ENCODE data around the gene TMEM184B.
"Not testable (repeated sequence)": the region's sequence is repeated elsewhere in the genome, so short reads cannot be mapped to it uniquely, and the experiment has no call there.

Gene TMEM184B

GRCh38 chr22:38238519-38239071, 34.2 kb downstream of the TMEM184B start:
- Histone ChIP-seq H3K36me3 (ENCODE audit: control insufficient read depth, insufficient read depth, low read length) (peaks cover 7% of the 10 kb centered on the region), H3K4me3 (ENCODE audit: low read length) (no peak overlapping the region), H3K27me3 (ENCODE audit: control insufficient read depth, insufficient read depth, low read length) (no peaks in the 10 kb centered on the region), H3K4me1 (ENCODE audit: control insufficient read depth, insufficient read depth, low read length) (peaks cover 55% of the 10 kb centered on the region), H3K9me3 (ENCODE audit: control insufficient read depth, low read length) (no peaks in the 10 kb centered on the region), H3K9ac (ENCODE audit: low read length) (no peak overlapping the region)

- Histone ChIP-seq H3K36me3 (ENCODE audit: control insufficient read depth, insufficient read depth, low read length) (peaks cover 7% of the 10 kb centered on the region), H3K9me3 (ENCODE audit: control insufficient read depth, low read length) (no peaks in the 10 kb centered on the region), H3K4me3 (ENCODE audit: low read length) (no peak overlapping the region), H3K4me1 (ENCODE audit: control insufficient read depth, insufficient read depth, low read length) (peaks cover 48% of the 10 kb centered on the region), H3K9ac (ENCODE audit: low read length) (no peak overlapping the region), H3K27me3 (ENCODE audit: control insufficient read depth, insufficient read depth, low read length) (no peaks in the 10 kb centered on the region)
These were observed 36.0 kb downstream of the TMEM184B start for GRCh38 chr22:38236786-38237185.

GRCh38 chr22:38235240-38235850, 37.5 kb downstream of the TMEM184B start:
- peaks cover 52% of the 10 kb centered on the region for H3K4me1 ChIP-seq (ENCODE audit: control insufficient read depth, insufficient read depth, low read length)
- peaks cover 10% of the 10 kb centered on the region for H3K36me3 ChIP-seq (ENCODE audit: control insufficient read depth, insufficient read depth, low read length)
- no peak overlapping the region for H3K9ac ChIP-seq (ENCODE audit: low read length)

GRCh38 chr22:38233856-38234255, 39.0 kb downstream of the TMEM184B start:
- H3K27me3 ChIP-seq (ENCODE audit: control insufficient read depth, insufficient read depth, low read length); H3K9ac ChIP-seq (ENCODE audit: low read length); H3K4me3 ChIP-seq (ENCODE audit: low read length); H3K9me3 ChIP-seq (ENCODE audit: control insufficient read depth, low read length): not testable (repeated sequence)
- Histone ChIP-seq H3K36me3 (ENCODE audit: control insufficient read depth, insufficient read depth, low read length) (peaks cover 10% of the 10 kb centered on the region), H3K4me1 (ENCODE audit: control insufficient read depth, insufficient read depth, low read length) (peaks cover 49% of the 10 kb centered on the region)

More at GRCh38 chr22:38235240-38235850, 37.5 kb downstream of the TMEM184B start:
- H3K9me3 ChIP-seq (ENCODE audit: control insufficient read depth, low read length): no peaks in the 10 kb centered on the region
- H3K27me3 ChIP-seq (ENCODE audit: control insufficient read depth, insufficient read depth, low read length): no peaks in the 10 kb centered on the region
- H3K4me3 ChIP-seq (ENCODE audit: low read length): no peak overlapping the region

GRCh38 chr22:38233427-38233826, 39.4 kb downstream of the TMEM184B start:
- Histone ChIP-seq H3K9ac (ENCODE audit: low read length) (no peak overlapping the region), H3K4me1 (ENCODE audit: control insufficient read depth, insufficient read depth, low read length) (peaks cover 49% of the 10 kb centered on the region), H3K36me3 (ENCODE audit: control insufficient read depth, insufficient read depth, low read length) (peaks cover 10% of the 10 kb centered on the region)

GRCh38 chr22:38232196-38232595, 40.6 kb downstream of the TMEM184B start:
- Histone ChIP-seq H3K9ac (ENCODE audit: low read length) (peak overlapping the region; percentile 26), H3K9me3 (ENCODE audit: control insufficient read depth, low read length) (no peaks in the 10 kb centered on the region), H3K4me3 (ENCODE audit: low read length) (no peak overlapping the region), H3K36me3 (ENCODE audit: control insufficient read depth, insufficient read depth, low read length) (peaks cover 10% of the 10 kb centered on the region), H3K27me3 (ENCODE audit: control insufficient read depth, insufficient read depth, low read length) (no peaks in the 10 kb centered on the region), H3K4me1 (ENCODE audit: control insufficient read depth, insufficient read depth, low read length) (peaks cover 57% of the 10 kb centered on the region)

More at GRCh38 chr22:38233427-38233826, 39.4 kb downstream of the TMEM184B start:
- H3K4me3 ChIP-seq (ENCODE audit: low read length): no peak overlapping the region
- H3K27me3 ChIP-seq (ENCODE audit: control insufficient read depth, insufficient read depth, low read length): no peaks in the 10 kb centered on the region
- no peaks in the 10 kb centered on the region for H3K9me3 ChIP-seq (ENCODE audit: control insufficient read depth, low read length)

- Histone ChIP-seq H3K36me3 (ENCODE audit: control insufficient read depth, insufficient read depth, low read length) (peaks cover 7% of the 10 kb centered on the region), H3K4me1 (ENCODE audit: control insufficient read depth, insufficient read depth, low read length) (peaks cover 61% of the 10 kb centered on the region), H3K4me3 (ENCODE audit: low read length) (no peak overlapping the region), H3K9ac (ENCODE audit: low read length) (no peak overlapping the region), H3K9me3 (ENCODE audit: control insufficient read depth, low read length) (no peaks in the 10 kb centered on the region), H3K27me3 (ENCODE audit: control insufficient read depth, insufficient read depth, low read length) (no peaks in the 10 kb centered on the region)
These were observed 41.9 kb downstream of the TMEM184B start for GRCh38 chr22:38230916-38231315.

- Histone ChIP-seq H3K9ac (ENCODE audit: low read length) (no peak overlapping the region), H3K4me3 (ENCODE audit: low read length) (no peak overlapping the region), H3K9me3 (ENCODE audit: control insufficient read depth, low read length) (no peaks in the 10 kb centered on the region), H3K27me3 (ENCODE audit: control insufficient read depth, insufficient read depth, low read length) (no peaks in the 10 kb centered on the region), H3K4me1 (ENCODE audit: control insufficient read depth, insufficient read depth, low read length) (peaks cover 61% of the 10 kb centered on the region), H3K36me3 (ENCODE audit: control insufficient read depth, insufficient read depth, low read length) (peaks cover 12% of the 10 kb centered on the region)
These were observed 42.5 kb downstream of the TMEM184B start for GRCh38 chr22:38230108-38230825.

GRCh38 chr22:38228873-38229740, 43.7 kb downstream of the TMEM184B start:
- Histone ChIP-seq H3K36me3 (ENCODE audit: control insufficient read depth, insufficient read depth, low read length) (peaks cover 9% of the 10 kb centered on the region), H3K9ac (ENCODE audit: low read length) (peak overlapping the region; percentile 72), H3K9me3 (ENCODE audit: control insufficient read depth, low read length) (no peaks in the 10 kb centered on the region), H3K4me3 (ENCODE audit: low read length) (no peak overlapping the region), H3K4me1 (ENCODE audit: control insufficient read depth, insufficient read depth, low read length) (peaks cover 61% of the 10 kb centered on the region), H3K27me3 (ENCODE audit: control insufficient read depth, insufficient read depth, low read length) (no peaks in the 10 kb centered on the region)

GRCh38 chr22:38228326-38228872, 44.4 kb downstream of the TMEM184B start:
- Histone ChIP-seq H3K9ac (ENCODE audit: low read length) (peak overlapping the region; percentile 72), H3K4me1 (ENCODE audit: control insufficient read depth, insufficient read depth, low read length) (peaks cover 65% of the 10 kb centered on the region), H3K4me3 (ENCODE audit: low read length) (no peak overlapping the region), H3K9me3 (ENCODE audit: control insufficient read depth, low read length) (no peaks in the 10 kb centered on the region), H3K36me3 (ENCODE audit: control insufficient read depth, insufficient read depth, low read length) (peaks cover 9% of the 10 kb centered on the region), H3K27me3 (ENCODE audit: control insufficient read depth, insufficient read depth, low read length) (no peaks in the 10 kb centered on the region)

- Histone ChIP-seq H3K4me1 (ENCODE audit: control insufficient read depth, insufficient read depth, low read length) (peaks cover 73% of the 10 kb centered on the region), H3K36me3 (ENCODE audit: control insufficient read depth, insufficient read depth, low read length) (peaks cover 9% of the 10 kb centered on the region), H3K27me3 (ENCODE audit: control insufficient read depth, insufficient read depth, low read length) (no peaks in the 10 kb centered on the region), H3K9ac (ENCODE audit: low read length) (peak overlapping the region; percentile 72), H3K4me3 (ENCODE audit: low read length) (no peak overlapping the region), H3K9me3 (ENCODE audit: control insufficient read depth, low read length) (no peaks in the 10 kb centered on the region)
These were observed 45.8 kb downstream of the TMEM184B start for GRCh38 chr22:38226853-38227649.
